Large intestine (tissue), 3 donors: Measurements from ENCODE around the gene NR1I3. TPM values are rescaled to one million over a fixed set of nuclear protein-coding genes. Genes with fewer than 3 reads are reported as not detected.

ENCODE experiments used
- DNase-seq, 2 donors: peaks; one replicate each; pipeline versions ENCODE4 v3.0.0 to v3.0.0-alpha.2; 2013
- H3K27ac ChIP-seq: one replicate; pipeline ENCODE4 v1.5.1; 2013; ENCODE audit warnings: low read length
- H3K27me3 ChIP-seq: 2 replicates; pipeline ENCODE4 v1.6.1; 2013; ENCODE audit warnings: low read length; ENCODE audit not compliant: control insufficient read depth, insufficient read depth
- H3K36me3 ChIP-seq: 2 replicates; pipeline ENCODE4 v1.6.1; 2013; ENCODE audit warnings: low read length; ENCODE audit not compliant: control insufficient read depth, insufficient read depth
- H3K4me1 ChIP-seq: one replicate; pipeline ENCODE4 v1.6.1; 2013; ENCODE audit warnings: low read length; ENCODE audit not compliant: control insufficient read depth, insufficient read depth
- H3K4me3 ChIP-seq: one replicate; pipeline ENCODE4 v1.5.1; 2013; ENCODE audit warnings: low read length
- H3K9me3 ChIP-seq: one replicate; pipeline ENCODE4 v1.6.1; 2013; ENCODE audit warnings: mild to moderate bottlenecking, low read depth, low read length, moderate library complexity; ENCODE audit not compliant: control insufficient read depth
- WGBS: methylation state at CpG from one replicate; pipeline ENCODE4 v1.1.5; 2013; ENCODE audit warnings: low lambda C conversion rate; ENCODE audit not compliant: insufficient coverage; 5-methylcytosine and 5-hydroxymethylcytosine counted together
- polyA plus RNA-seq: library from polyadenylated mRNA; unstranded; fragments of 120-200 nt; gene quantifications from one replicate; pipeline ENCODE4 v1.2.1, GENCODE V29; 2013

Gene NR1I3
- polyA plus RNA-seq, 1 donor: 13.1 TPM

GRCh38 chr1:161201836-161202712 lies 35.9 kb downstream of the NR1I3 start, which contains the start of gene NDUFS2:
Gene NDUFS2, plus strand, starts transcription at chr1:161202367. Its CDS starts 19 bp downstream, at chr1:161202386.
- peak within 1 kb of the TSS; percentile 74 for H3K4me3 ChIP-seq
- H3K9me3 ChIP-seq: no peaks in the 10 kb centered on the region
- H3K36me3 ChIP-seq: peaks cover 24% of the 10 kb centered on the region
- DNase-seq: peak; percentile 99
- H3K27ac ChIP-seq: peak within 1 kb of the TSS; percentile 92
- peaks cover 19% of the 10 kb centered on the region for H3K4me1 ChIP-seq
- no peaks in the 10 kb centered on the region for H3K27me3 ChIP-seq
- whole genome bisulfite sequencing: no CpG with 5 or more reads among the region's 53 CpGs

GRCh38 chr1:161200992-161201835 lies 36.8 kb downstream of the NR1I3 start:
- peak overlapping the region; percentile 92 for H3K27ac ChIP-seq
- H3K9me3 ChIP-seq: no peaks in the 10 kb centered on the region
- no peak for DNase-seq
- H3K4me1 ChIP-seq: peaks cover 19% of the 10 kb centered on the region
- H3K27me3 ChIP-seq: no peaks in the 10 kb centered on the region
- H3K4me3 ChIP-seq: peak overlapping the region; percentile 74
- peaks cover 15% of the 10 kb centered on the region for H3K36me3 ChIP-seq
- WGBS: no CpG with 5 or more reads among the region's 13 CpGs

DNA sequence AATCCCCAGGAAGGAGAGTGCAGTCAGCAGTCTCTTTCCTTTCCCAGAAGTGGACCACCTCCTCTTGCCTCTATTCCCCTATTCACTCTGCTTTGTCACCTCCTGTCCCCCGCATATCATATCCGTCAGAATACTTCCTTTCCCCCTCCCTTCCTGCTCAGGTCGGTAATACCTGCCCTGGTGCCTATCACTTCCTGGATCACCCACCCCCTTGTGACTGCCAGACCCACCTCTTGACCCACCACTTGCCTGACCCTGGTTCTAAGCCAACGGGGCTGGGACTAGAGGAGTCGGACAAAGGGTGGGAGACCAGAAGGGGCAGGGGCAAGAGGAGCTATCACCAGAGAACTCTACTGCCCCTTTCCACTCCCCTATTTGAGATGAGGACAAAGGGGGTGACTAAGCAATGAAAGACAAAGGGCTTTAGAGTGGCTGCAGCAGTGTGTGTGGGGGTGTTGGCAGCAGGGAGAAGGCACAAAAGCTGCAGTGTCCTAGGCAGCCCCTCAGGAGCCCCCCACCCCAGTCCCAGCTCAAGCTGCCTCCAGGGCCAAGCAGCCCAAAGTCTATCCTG lies 37.5 kb downstream of the NR1I3 start:
- Histone ChIP-seq H3K27ac (peak overlapping the region; percentile 92), H3K36me3 (peaks cover 11% of the 10 kb centered on the region), H3K4me1 (peaks cover 19% of the 10 kb centered on the region), H3K4me3 (no peak overlapping the region), H3K9me3 (no peaks in the 10 kb centered on the region), H3K27me3 (no peaks in the 10 kb centered on the region)
- 100% methylated on average over 3 of the region's 5 CpGs for WGBS
- no peak for DNase-seq

GRCh38 chr1:161199506-161200139 lies 38.4 kb downstream of the NR1I3 start:
- 74% methylated on average over 3 of the region's 5 CpGs for WGBS

GRCh38 chr1:161198897-161199431 lies 39.0 kb downstream of the NR1I3 start, which contains the start of gene ADAMTS4:
Gene ADAMTS4, minus strand, starts transcription at chr1:161199054. Its CDS starts 427 bp downstream, at chr1:161198627.
- H3K36me3 ChIP-seq: peaks cover 6% of the 10 kb centered on the region
- H3K9me3 ChIP-seq: no peaks in the 10 kb centered on the region
- peaks cover 19% of the 10 kb centered on the region for H3K4me1 ChIP-seq
- H3K27ac ChIP-seq: peak within 1 kb of the TSS; percentile 92
- no CpG with 5 or more reads among the region's 11 CpGs for WGBS
- no peaks in the 10 kb centered on the region for H3K27me3 ChIP-seq
- peak within 1 kb of the TSS; percentile 11 for H3K4me3 ChIP-seq
- peak in 1 of 2 donors; percentile 58 for DNase-seq

More at GRCh38 chr1:161199506-161200139, 38.4 kb downstream of the NR1I3 start:
- Histone ChIP-seq H3K27ac (peak overlapping the region; percentile 92), H3K4me3 (no peak overlapping the region), H3K27me3 (no peaks in the 10 kb centered on the region), H3K36me3 (peaks cover 11% of the 10 kb centered on the region), H3K9me3 (no peaks in the 10 kb centered on the region), H3K4me1 (peaks cover 19% of the 10 kb centered on the region)
- DNase-seq: no peak

DNA sequence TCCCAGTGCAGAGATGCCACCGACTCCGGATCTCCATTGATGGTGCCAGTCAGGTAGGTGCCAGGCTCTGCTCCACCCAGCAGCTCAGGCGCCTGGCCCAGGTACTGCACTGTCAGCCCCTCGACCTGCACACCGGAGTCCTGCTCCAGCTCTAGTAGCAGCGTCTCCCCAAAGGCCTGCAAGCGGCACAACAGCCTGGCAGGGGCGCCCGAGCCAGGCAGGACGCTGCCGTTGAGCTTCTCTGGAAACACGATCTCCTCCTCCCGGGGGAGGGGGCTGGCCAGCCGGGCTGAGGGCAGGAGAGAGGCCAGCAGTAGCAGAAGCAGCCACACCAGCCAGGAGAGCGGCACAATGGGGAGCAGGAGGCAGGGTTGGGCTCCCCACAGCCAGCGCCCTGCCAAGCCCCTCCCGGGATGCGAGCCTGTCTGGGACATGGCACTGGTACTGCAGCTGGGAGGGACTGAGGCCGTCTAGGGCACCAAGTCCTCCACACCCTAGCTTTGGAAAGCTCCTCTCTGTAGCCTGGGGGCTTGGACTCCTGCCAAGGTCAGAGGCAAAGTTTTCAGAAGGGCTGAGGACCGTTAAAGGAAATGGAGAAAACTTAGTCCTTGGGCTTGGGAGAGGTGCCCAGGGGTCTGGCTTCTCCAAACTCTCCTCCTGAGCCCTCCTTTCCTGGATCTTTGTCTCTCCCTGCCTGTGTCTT lies 39.7 kb downstream of the NR1I3 start:
- no peaks in the 10 kb centered on the region for H3K27me3 ChIP-seq
- H3K9me3 ChIP-seq: no peaks in the 10 kb centered on the region
- peak overlapping the region; percentile 11 for H3K4me3 ChIP-seq
- peaks cover under 1% of the 10 kb centered on the region for H3K36me3 ChIP-seq
- H3K4me1 ChIP-seq: peaks cover 17% of the 10 kb centered on the region
- no peak overlapping the region for H3K27ac ChIP-seq
- WGBS: no CpG with 5 or more reads among the region's 20 CpGs
- DNase-seq: no peak

DNA sequence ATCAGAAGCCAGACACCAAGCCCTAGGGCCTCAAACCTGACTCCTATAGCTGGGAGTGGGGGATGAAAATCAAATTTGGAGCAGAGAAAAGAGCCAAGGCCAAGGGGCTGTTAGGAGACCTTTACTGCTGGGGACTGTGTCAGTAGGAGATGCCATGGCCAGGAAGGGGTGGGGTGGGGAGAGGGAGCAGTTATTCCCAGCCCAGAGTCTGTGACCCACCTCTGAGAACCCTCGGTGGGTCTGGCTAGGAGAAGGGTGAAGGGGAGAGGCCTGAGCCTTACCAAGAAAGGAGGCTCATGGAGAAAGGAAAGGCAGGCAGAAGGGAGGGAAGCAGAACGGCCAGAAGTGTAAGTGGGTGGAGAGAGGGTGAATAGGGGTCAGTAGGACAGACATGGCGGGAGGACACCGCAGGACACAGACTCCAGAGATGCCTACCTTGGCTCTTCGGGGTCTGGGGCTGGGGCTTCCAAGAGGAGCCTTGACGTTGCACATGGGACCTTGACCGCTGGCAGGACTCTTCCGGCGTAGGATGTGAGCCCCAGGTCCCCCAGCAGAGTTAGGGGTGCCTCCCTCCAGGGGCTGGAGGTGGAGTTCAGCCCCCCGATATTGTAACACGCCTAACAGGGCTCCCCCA lies 40.3 kb downstream of the NR1I3 start:
- H3K27me3 ChIP-seq: no peaks in the 10 kb centered on the region
- peak overlapping the region; percentile 11 for H3K4me3 ChIP-seq
- H3K27ac ChIP-seq: peak overlapping the region; percentile 76
- no peak for DNase-seq
- H3K4me1 ChIP-seq: peaks cover 15% of the 10 kb centered on the region
- no peaks in the 10 kb centered on the region for H3K36me3 ChIP-seq
- WGBS: 78% methylated on average over 1 of the region's 11 CpGs
- H3K9me3 ChIP-seq: no peaks in the 10 kb centered on the region

DNA sequence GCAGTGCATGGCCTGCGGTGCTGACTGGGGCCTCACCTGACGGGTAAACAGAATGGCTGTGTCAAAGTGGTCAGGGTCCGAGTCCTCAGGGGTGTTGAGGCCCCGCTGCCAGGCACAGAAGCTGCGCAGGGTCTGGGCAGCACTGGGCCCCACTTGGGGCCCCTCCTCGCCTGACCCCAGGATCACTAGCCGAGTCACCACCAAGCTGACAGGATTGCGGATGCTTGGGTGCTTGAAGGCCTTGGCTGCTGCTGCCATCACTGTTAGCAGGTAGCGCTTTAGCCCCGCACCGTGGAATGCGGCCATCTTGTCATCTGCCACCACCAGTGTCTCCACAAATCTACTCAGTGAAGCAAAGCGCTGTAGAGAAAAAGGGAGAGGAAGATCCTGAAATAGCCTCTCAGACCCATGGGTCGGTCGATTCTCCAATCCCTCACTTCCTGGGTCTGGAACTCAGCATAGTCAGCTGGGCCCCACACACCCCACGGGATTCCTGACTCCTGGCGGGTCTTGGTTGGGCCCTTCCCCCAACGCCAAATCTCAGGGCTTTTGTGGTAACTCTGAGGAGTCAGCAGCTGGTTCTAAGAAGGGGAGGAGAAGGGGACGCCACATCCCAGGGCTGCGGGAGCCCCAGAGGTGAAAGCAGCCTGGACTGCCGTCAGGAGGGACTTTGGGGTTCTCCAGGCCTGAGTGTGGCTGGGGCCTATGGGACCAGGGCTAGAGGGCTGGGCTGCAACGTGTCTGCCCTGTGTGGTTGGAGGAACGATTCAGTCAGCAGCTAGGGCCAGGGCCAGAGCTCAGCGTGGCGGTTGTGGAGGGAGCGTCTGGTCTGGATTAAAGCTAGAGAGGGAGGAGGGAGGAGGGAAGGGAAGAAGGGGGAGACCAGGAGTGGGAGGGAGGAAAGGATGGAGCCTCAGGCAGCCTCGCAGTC lies 41.2 kb downstream of the NR1I3 start:
- H3K4me1 ChIP-seq: peaks cover 14% of the 10 kb centered on the region
- no peaks in the 10 kb centered on the region for H3K36me3 ChIP-seq
- no peak overlapping the region for H3K4me3 ChIP-seq
- no CpG with 5 or more reads among the region's 27 CpGs for WGBS
- peak overlapping the region; percentile 76 for H3K27ac ChIP-seq
- DNase-seq: no peak
- H3K9me3 ChIP-seq: no peaks in the 10 kb centered on the region
- H3K27me3 ChIP-seq: no peaks in the 10 kb centered on the region
